IMR-90 (cell line): ENCODE results near the gene FAAP100. TPM values are rescaled to one million over a fixed set of nuclear protein-coding genes. Genes with fewer than 3 reads are reported as not detected.

ENCODE experiments used
- ATAC-seq: fragments of 200-7000 bp; cut with Tn5 transposase; 2 replicates; pipeline ENCODE4 v1.9.1; 2020; ENCODE audit warnings: low read depth, mild to moderate bottlenecking, moderate library complexity
- BruUV-seq: library from RNA; stranded (reverse); fragments of 400-500 nt; replicated peaks from 2 replicates; lab custom pipeline; 2021; lab: Mats Ljungman, UMichigan
- CTCF ChIA-PET: fragments of 300-600 bp; formaldehyde crosslinking; extraction: SDS; loops from one replicate; lab custom pipeline; 2021; ENCODE audit warnings: antibody characterized with exemption; lab: Yijun Ruan, JAX
- POLR2A ChIA-PET: fragments of 300-600 bp; sonication (Branson Sonifier 250); formaldehyde crosslinking; loops from one replicate; lab custom pipeline; 2022; ENCODE audit warnings: antibody characterized with exemption; ENCODE audit not compliant: unreplicated experiment; lab: Charles Lee
- DNase-seq: peaks from one replicate; pipeline ENCODE4 v3.0.0; 2013
- H2AFZ ChIP-seq: replicated peaks from 2 replicates; pipeline ENCODE3; 2013; ENCODE audit warnings: low read length, mild to moderate bottlenecking; ENCODE audit not compliant: poor library complexity
- H2AK5ac ChIP-seq: 2 replicates; pipeline ENCODE4 v1.6.1; 2013; ENCODE audit warnings: low read depth, low read length, inconsistent platforms
- H2AK9ac ChIP-seq: replicated peaks from 2 replicates; pipeline ENCODE3; 2013; ENCODE audit warnings: mild to moderate bottlenecking, low read depth, low read length, moderate library complexity; ENCODE audit not compliant: poor library complexity
- H2BK120ac ChIP-seq: 2 replicates; pipeline ENCODE4 v1.6.1; 2013; ENCODE audit warnings: low read depth, low read length, inconsistent platforms
- H2BK15ac ChIP-seq: 3 replicates; pipeline ENCODE4 v1.6.1; 2013; ENCODE audit warnings: low read depth, low read length, inconsistent platforms
- H2BK20ac ChIP-seq: 2 replicates; pipeline ENCODE4 v1.6.1; 2013; ENCODE audit warnings: low read depth, mild to moderate bottlenecking, inconsistent platforms, low read length, moderate library complexity
- H2BK5ac ChIP-seq: 2 replicates; pipeline ENCODE4 v1.6.1; 2013; ENCODE audit warnings: mild to moderate bottlenecking, low read depth, low read length, inconsistent platforms; ENCODE audit not compliant: poor library complexity, severe bottlenecking
- H3K14ac ChIP-seq: replicated peaks from 2 replicates; pipeline ENCODE4 v1.6.1; 2013; ENCODE audit warnings: low read depth, low read length, inconsistent platforms
- H3K18ac ChIP-seq: 2 replicates; pipeline ENCODE4 v1.6.1; 2013; ENCODE audit warnings: low read depth, low read length, control low read depth
- H3K23ac ChIP-seq: 2 replicates; pipeline ENCODE4 v1.6.1; 2013; ENCODE audit warnings: low read depth, low read length, inconsistent platforms
- H3K27ac ChIP-seq: 2 replicates; pipeline ENCODE4 v1.5.1; 2013; ENCODE audit warnings: mild to moderate bottlenecking, control low read depth, low read length; ENCODE audit not compliant: insufficient read depth
- H3K27me3 ChIP-seq: 2 replicates; pipeline ENCODE4 v1.6.1; 2013; ENCODE audit warnings: low read length; ENCODE audit not compliant: control insufficient read depth, insufficient read depth
- H3K36me3 ChIP-seq: 2 replicates; pipeline ENCODE4 v1.6.1; 2013; ENCODE audit warnings: low read length, mixed read lengths; ENCODE audit not compliant: control insufficient read depth, insufficient read depth
- H3K4ac ChIP-seq: 2 replicates; pipeline ENCODE4 v1.6.1; 2013; ENCODE audit warnings: low read depth, low read length, inconsistent platforms
- H3K4me1 ChIP-seq: 2 replicates; pipeline ENCODE4 v1.6.1; 2013; ENCODE audit warnings: low read length, mixed read lengths; ENCODE audit not compliant: control insufficient read depth, insufficient read depth
- H3K4me2 ChIP-seq: 2 replicates; pipeline ENCODE4 v1.6.1; 2013; ENCODE audit warnings: low read depth, mild to moderate bottlenecking, control low read depth, low read length, moderate library complexity
- H3K4me3 ChIP-seq: 2 replicates; pipeline ENCODE4 v1.5.1; 2013; ENCODE audit warnings: low read depth, mild to moderate bottlenecking, control low read depth, low read length, moderate library complexity; ENCODE audit not compliant: insufficient read depth
- H3K56ac ChIP-seq: 2 replicates; pipeline ENCODE4 v1.6.1; 2013; ENCODE audit warnings: low read length, inconsistent platforms; ENCODE audit not compliant: insufficient read depth; ENCODE audit errors: extremely low read depth
- H3K79me1 ChIP-seq, 2 experiments: 2 replicates each; pipeline ENCODE4 v1.6.1; 2013; ENCODE audit warnings: low read length in 2 of 2, inconsistent platforms in 1 of 2, low read depth in 1 of 2
- H3K9ac ChIP-seq: 2 replicates; pipeline ENCODE4 v1.6.1; 2013; ENCODE audit warnings: low read depth, low read length, control low read depth
- H3K9me1 ChIP-seq: 2 replicates; pipeline ENCODE4 v1.6.1; 2013; ENCODE audit warnings: low read length, inconsistent platforms; ENCODE audit not compliant: insufficient read depth
- H3K9me3 ChIP-seq: 2 replicates; pipeline ENCODE4 v1.6.1; 2013; ENCODE audit warnings: low read length; ENCODE audit not compliant: control insufficient read depth, insufficient read depth
- H4K20me1 ChIP-seq: 2 replicates; pipeline ENCODE4 v1.6.1; 2013; ENCODE audit warnings: low read length, inconsistent platforms; ENCODE audit not compliant: insufficient read depth
- H4K5ac ChIP-seq: 2 replicates; pipeline ENCODE4 v1.6.1; 2013; ENCODE audit warnings: mild to moderate bottlenecking, low read depth, low read length, control low read depth
- H4K8ac ChIP-seq, 2 experiments: 2 replicates each; pipeline ENCODE4 v1.6.1; 2013; ENCODE audit warnings: low read depth in 2 of 2, low read length in 2 of 2, control low read depth in 1 of 2, inconsistent platforms in 1 of 2
- H4K91ac ChIP-seq: 2 replicates; pipeline ENCODE4 v1.6.1; 2013; ENCODE audit warnings: low read depth, low read length, inconsistent platforms; ENCODE audit not compliant: insufficient read depth
- CEBPB ChIP-seq: IDR thresholded peaks from 2 replicates; pipeline ENCODE4 v1.6.1; 2012; ENCODE audit warnings: low read depth, low read length, improper control_type of control experiment
- MAFK ChIP-seq: IDR thresholded peaks from 2 replicates; pipeline ENCODE4 v1.6.1; 2012; ENCODE audit warnings: low read depth, low read length, improper control_type of control experiment
- POLR2A ChIP-seq: IDR thresholded peaks from 2 replicates; pipeline ENCODE4 v1.6.1; 2012; ENCODE audit warnings: mild to moderate bottlenecking, low read depth, low read length
- RCOR1 ChIP-seq: IDR thresholded peaks from 2 replicates; pipeline ENCODE4 v1.6.1; 2012; ENCODE audit warnings: mild to moderate bottlenecking, low read length, improper control_type of control experiment; ENCODE audit not compliant: insufficient replicate concordance
- USF2 ChIP-seq: fragments of 150-350 bp; IDR thresholded peaks from 2 replicates; pipeline ENCODE4 v1.6.1; 2017; ENCODE audit warnings: mild to moderate bottlenecking, antibody characterized with exemption, low read length, low read depth
- WGBS, 2 experiments: methylation state at CpG; one replicate each; pipeline versions ENCODE4 v1.1.5 to v1.1.7; 2013; ENCODE audit warnings: missing lambda C conversion rate in 2 of 2; ENCODE audit not compliant: insufficient read length in 1 of 2; ENCODE audit errors: extremely low coverage in 2 of 2; 5-methylcytosine and 5-hydroxymethylcytosine counted together
- dilution Hi-C: fragments of 300-500 bp; cut with HindIII; formaldehyde crosslinking; loops from one replicate; pipeline ENCODE4 v1.14.3; 2018; ENCODE audit warnings: low sequenced_read_pairs; ENCODE audit not compliant: unreplicated experiment
- in situ Hi-C: fragments of 300-500 bp; cut with MboI; formaldehyde crosslinking; loops from 3 replicates; pipeline ENCODE4 v1.14.3; 2019; ENCODE audit warnings: low sequenced_read_pairs, inconsistent platforms, mixed read lengths
- intact Hi-C: fragments of 100-400 bp; cut with micrococcal nuclease; formaldehyde crosslinking; loops from 2 replicates; pipeline ENCODE4 v1.10.0; 2022
- polyA plus RNA-seq, 3 experiments: library from polyadenylated mRNA; depleted of rRNA; stranded (reverse); fragments of >200 nt; gene quantifications; 2 replicates each; pipeline ENCODE4 v1.2.3, GENCODE V29; 2012; ENCODE audit warnings: low replicate concordance in 1 of 3
- total RNA-seq: library from RNA; depleted of rRNA; stranded (reverse); fragments of >200 nt; gene quantifications from 2 replicates; pipeline ENCODE4 v1.2.3, GENCODE V29; 2012

The FAAP100 gene
- total and polyA plus RNA-seq, 2 of the 4 experiments (the other 2 are of a cell fraction), result 7.9 to 24.8 TPM

GRCh38 chr17:81493198-81494038 is 58.7 kb downstream of the FAAP100 start:
- Histone ChIP-seq H3K14ac (no peak overlapping the region), H3K9ac (no peak overlapping the region), H2BK20ac (no peak overlapping the region), H3K4me1 (peaks cover 2% of the 10 kb centered on the region; the same call in 1 of the 2 replicates), H2AFZ (peak overlapping the region; percentile 62), H2BK120ac (no peak overlapping the region), H4K8ac (no peak overlapping the region), H3K23ac (no peak overlapping the region), H2AK5ac (no peak overlapping the region), H3K4me2 (no peak overlapping the region), H3K9me1 (no peaks in the 10 kb centered on the region; the same call in 1 of the 2 replicates), H3K18ac (no peak overlapping the region), H3K56ac (no peak overlapping the region), H3K4ac (no peak overlapping the region), H2BK5ac (no peak overlapping the region), H4K5ac (no peak overlapping the region), H3K36me3 (no peaks in the 10 kb centered on the region), H2AK9ac (peak overlapping the region; percentile 5), H3K4me3 (no peak overlapping the region), H4K91ac (no peak overlapping the region), H3K9me3 (no peaks in the 10 kb centered on the region), H3K27me3 (peaks cover 20% of the 10 kb centered on the region), H2BK15ac (no peak overlapping the region), H4K20me1 (no peaks in the 10 kb centered on the region), H3K79me1 (peaks cover 0 to 2% of the 10 kb centered on the region in 2 experiments; a peak in 1 of 4 replicates), H3K27ac (no peak overlapping the region)
- intact Hi-C loops, result no loop called here
- WGBS, 2 experiments, result 86% methylated on average over 11 of the region's 16 CpGs; no CpG with 5 or more reads in 1 of the 2 experiments
- POLR2A ChIA-PET, result no interaction called here
- ATAC-seq, result no peak
- no peak for DNase-seq
- in situ Hi-C loops, result no loop called here
- BruUV-seq, result no TSS peak
- dilution Hi-C loops, result no loop called here
- TF ChIP-seq POLR2A, result no peak
- 0 out of 2 replicates have a peak, but pooled peaks have one; percentile 47 for TF ChIP-seq CEBPB
- TF ChIP-seq RCOR1, result no peak
- TF ChIP-seq MAFK, result 0 out of 2 replicates have a peak, but pooled peaks have one; percentile 35
- no peak for TF ChIP-seq USF2
- CTCF ChIA-PET, result interaction anchor here (0.9 kb wide), 1 partner anchor 9 kb away, joined by 3 read pairs; no protein-coding TSS in a partner anchor
